PC-3 (cell line): ENCODE data around the gene ZNF345. TPM values are rescaled to one million over a fixed set of nuclear protein-coding genes. Genes with fewer than 3 reads are reported as not detected.

Experiments
- ATAC-seq: fragments of 200-7000 bp; cut with Tn5 transposase; 2 replicates; pipeline ENCODE4 v1.9.1; 2020; ENCODE audit warnings: mild to moderate bottlenecking, moderate library complexity
- BruUV-seq: library from RNA; stranded (reverse); fragments of 400-500 nt; replicated peaks from 2 replicates; lab custom pipeline; 2021; lab: Mats Ljungman, UMichigan
- CTCF ChIA-PET: fragments of 300-600 bp; sonication (Branson Sonifier 250); formaldehyde crosslinking; loops from one replicate; lab custom pipeline; 2022; ENCODE audit warnings: antibody characterized with exemption; lab: Charles Lee
- POLR2A ChIA-PET: fragments of 300-600 bp; sonication (Branson Sonifier 250); formaldehyde crosslinking; loops from one replicate; lab custom pipeline; 2022; ENCODE audit warnings: antibody characterized with exemption; ENCODE audit not compliant: unreplicated experiment; lab: Charles Lee
- DNase-seq: peaks from one replicate; pipeline ENCODE4 v3.0.0-alpha.2; 2015
- H2AFZ ChIP-seq: fragments of 300-600 bp; sonication (generic); 2 replicates; pipeline ENCODE4 v1.6.0; 2016; ENCODE audit warnings: antibody characterized with exemption, low read length
- H3F3A ChIP-seq: fragments of 300-600 bp; sonication (generic); one replicate; pipeline ENCODE4 v1.6.0; 2017; ENCODE audit warnings: antibody characterized with exemption, low read length, control low read depth, mild to moderate bottlenecking; ENCODE audit not compliant: unreplicated experiment
- H3K27ac ChIP-seq: fragments of 300-600 bp; sonication (generic); 2 replicates; pipeline ENCODE4 v1.5.1; 2016; ENCODE audit warnings: mild to moderate bottlenecking, low read length
- H3K27me3 ChIP-seq: fragments of 300-600 bp; sonication (generic); 2 replicates; pipeline ENCODE4 v1.6.1; 2016; ENCODE audit warnings: low read length, mixed read lengths
- H3K36me3 ChIP-seq: fragments of 300-600 bp; sonication (generic); 2 replicates; pipeline ENCODE4 v1.6.1; 2016; ENCODE audit warnings: low read depth, mixed run types, low read length, mixed read lengths
- H3K4me1 ChIP-seq: fragments of 300-600 bp; sonication (generic); 2 replicates; pipeline ENCODE4 v1.5.1; 2016; ENCODE audit warnings: low read length; ENCODE audit not compliant: insufficient read depth
- H3K4me2 ChIP-seq: fragments of 300-600 bp; sonication (generic); 2 replicates; pipeline ENCODE4 v1.6.0; 2016; ENCODE audit warnings: low read length
- H3K4me3 ChIP-seq: fragments of 300-600 bp; sonication (generic); 2 replicates; pipeline ENCODE4 v1.5.1; 2016; ENCODE audit warnings: mild to moderate bottlenecking, low read length, mixed read lengths
- H3K79me2 ChIP-seq: fragments of 300-600 bp; sonication (generic); 2 replicates; pipeline ENCODE4 v1.6.1; 2017; ENCODE audit warnings: low read length, mixed read lengths
- H3K9ac ChIP-seq: fragments of 300-600 bp; sonication (generic); 2 replicates; pipeline ENCODE4 v1.6.0; 2016; ENCODE audit warnings: mild to moderate bottlenecking, low read length
- H3K9me2 ChIP-seq: fragments of 300-600 bp; sonication (generic); replicated peaks from 2 replicates; pipeline ENCODE4 v1.6.1; 2016; ENCODE audit warnings: mixed run types, low read length, mixed read lengths
- H3K9me3 ChIP-seq: fragments of 300-600 bp; sonication (generic); 2 replicates; pipeline ENCODE4 v1.6.1; 2016; ENCODE audit warnings: low read length, mixed read lengths
- H4K20me1 ChIP-seq: fragments of 300-600 bp; sonication (generic); 2 replicates; pipeline ENCODE4 v1.6.1; 2016; ENCODE audit warnings: low read length, mixed read lengths
- EZH2 ChIP-seq: fragments of 300-600 bp; sonication (generic); IDR thresholded peaks from one replicate; pipeline ENCODE4 v1.6.1; 2017; ENCODE audit warnings: antibody characterized with exemption, mild to moderate bottlenecking, low read length; ENCODE audit not compliant: unreplicated experiment
- EZH2phosphoT487 ChIP-seq: fragments of 300-600 bp; sonication (generic); IDR thresholded peaks from 2 replicates; pipeline ENCODE4 v1.6.1; 2018; ENCODE audit warnings: mild to moderate bottlenecking, antibody characterized with exemption, low read length, borderline replicate concordance
- intact Hi-C: fragments of 100-400 bp; cut with micrococcal nuclease; formaldehyde crosslinking; loops from 2 replicates; pipeline ENCODE4 v1.9.0; 2023
- total RNA-seq: library from RNA; depleted of rRNA; stranded (reverse); fragments of >200 nt; gene quantifications from 2 replicates; pipeline ENCODE4 v1.2.3, GENCODE V29; 2014
- TF ChIP-seq, protein P1 (sequence below): fragments of 300-600 bp; sonication (generic); conservative IDR thresholded peaks from 2 replicates; pipeline ENCODE4 v1.5.1; 2017; ENCODE audit warnings: antibody characterized with exemption, low read depth, mild to moderate bottlenecking, low read length

The ZNF345 gene
- total RNA-seq, 1 experiment from 2014 or later = 0.66 TPM

DNA sequence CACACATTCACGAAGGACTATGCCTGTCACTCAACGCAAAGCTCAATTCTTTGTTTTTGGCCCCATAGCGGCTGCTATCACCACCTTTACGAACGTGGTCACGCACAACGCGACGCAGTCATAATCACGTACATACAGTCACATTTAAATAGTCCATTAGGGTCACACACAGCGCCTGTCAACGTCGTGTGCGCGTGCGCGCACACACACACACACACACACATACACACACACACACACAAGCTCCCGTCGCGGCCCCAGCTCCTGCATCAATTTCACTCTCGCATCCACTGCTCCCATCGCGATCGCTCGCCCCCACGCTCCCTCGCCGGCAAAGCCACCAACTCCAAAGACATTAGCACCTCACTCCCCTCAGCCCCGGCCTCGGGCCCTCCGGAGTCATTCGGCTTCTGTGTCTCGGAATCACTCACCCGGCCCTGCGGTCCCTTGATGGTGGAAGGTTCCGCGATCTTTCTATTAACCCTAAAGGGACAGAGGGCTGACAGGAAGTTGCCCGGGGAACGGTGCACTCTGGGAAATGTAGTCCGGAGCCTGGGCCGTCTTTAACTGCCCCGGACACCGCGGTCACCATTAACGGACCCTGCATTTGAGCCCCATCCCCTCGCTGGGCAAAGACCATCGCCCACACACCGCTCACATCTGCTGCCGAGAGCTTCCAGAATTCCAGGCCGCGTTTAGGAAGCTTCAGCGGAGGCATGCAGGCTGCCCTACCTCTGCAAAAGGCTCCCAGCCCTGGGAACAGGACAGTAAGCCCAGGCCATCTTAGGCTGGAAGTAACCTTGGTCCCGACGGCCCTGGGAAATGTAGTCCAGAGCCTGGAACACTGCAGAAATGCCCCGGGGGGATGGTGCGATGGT, 12.5 kb upstream of the ZNF345 start, which contains the start of gene ZNF790:
ZNF790 (minus strand) TSS at position 482 of the 878 bp plus-strand sequence. CDS start 12,768 bp downstream, outside the sequence.
- ATAC-seq = peak; percentile 69

GRCh38 chr19:36838784-36839324, 11.8 kb upstream of the ZNF345 start:
- Histone ChIP-seq H3K27me3 (no peaks in the 10 kb centered on the region), H3K36me3 (no peaks in the 10 kb centered on the region), H3K9me3 (no peaks in the 10 kb centered on the region), H3K9me2 (no peaks in the 10 kb centered on the region), H3K4me1 (no peaks in the 10 kb centered on the region), H3K27ac (no peak overlapping the region), H3F3A (no peaks in the 10 kb centered on the region), H2AFZ (peak overlapping the region; percentile 74; the same call in 1 of the 2 replicates), H4K20me1 (no peaks in the 10 kb centered on the region), H3K4me3 (peak overlapping the region; percentile 60; the same call in 1 of the 2 replicates), H3K9ac (no peak overlapping the region), H3K4me2 (peak overlapping the region; percentile 37; the same call in 1 of the 2 replicates), H3K79me2 (no peaks in the 10 kb centered on the region)
- POLR2A ChIA-PET = no interaction called here
- intact Hi-C loops = no loop called here
- no TSS peak for BruUV-seq
- no peak for DNase-seq
- ATAC-seq = no peak
- TF ChIP-seq EZH2phosphoT487 (no peak), EZH2 (no peak)
- TF ChIP-seq, protein P1, sequence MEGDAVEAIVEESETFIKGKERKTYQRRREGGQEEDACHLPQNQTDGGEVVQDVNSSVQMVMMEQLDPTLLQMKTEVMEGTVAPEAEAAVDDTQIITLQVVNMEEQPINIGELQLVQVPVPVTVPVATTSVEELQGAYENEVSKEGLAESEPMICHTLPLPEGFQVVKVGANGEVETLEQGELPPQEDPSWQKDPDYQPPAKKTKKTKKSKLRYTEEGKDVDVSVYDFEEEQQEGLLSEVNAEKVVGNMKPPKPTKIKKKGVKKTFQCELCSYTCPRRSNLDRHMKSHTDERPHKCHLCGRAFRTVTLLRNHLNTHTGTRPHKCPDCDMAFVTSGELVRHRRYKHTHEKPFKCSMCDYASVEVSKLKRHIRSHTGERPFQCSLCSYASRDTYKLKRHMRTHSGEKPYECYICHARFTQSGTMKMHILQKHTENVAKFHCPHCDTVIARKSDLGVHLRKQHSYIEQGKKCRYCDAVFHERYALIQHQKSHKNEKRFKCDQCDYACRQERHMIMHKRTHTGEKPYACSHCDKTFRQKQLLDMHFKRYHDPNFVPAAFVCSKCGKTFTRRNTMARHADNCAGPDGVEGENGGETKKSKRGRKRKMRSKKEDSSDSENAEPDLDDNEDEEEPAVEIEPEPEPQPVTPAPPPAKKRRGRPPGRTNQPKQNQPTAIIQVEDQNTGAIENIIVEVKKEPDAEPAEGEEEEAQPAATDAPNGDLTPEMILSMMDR = no peak
- CTCF ChIA-PET = no interaction called here

More for the DNA sequence above, 12.5 kb upstream of the ZNF345 start, which contains the start of gene ZNF790:
- no peaks in the 10 kb centered on the region for H3K79me2 ChIP-seq
- no peaks in the 10 kb centered on the region for H3F3A ChIP-seq
- intact Hi-C loops = no loop called here
- H3K9me3 ChIP-seq = 0 out of 2 replicates have a peak, but pooled peaks cover 5% of the 10 kb centered on the region
- H3K4me2 ChIP-seq = peak within 1 kb of the TSS; percentile 37; the same call in 1 of the 2 replicates
- H3K9ac ChIP-seq = 0 out of 2 replicates have a peak within 1 kb of the TSS, but pooled peaks have one; percentile 20
- no peak within 1 kb of the TSS for H3K27ac ChIP-seq
- POLR2A ChIA-PET = no interaction called here
- BruUV-seq = no TSS peak
- no peaks in the 10 kb centered on the region for H3K9me2 ChIP-seq
- H3K36me3 ChIP-seq = no peaks in the 10 kb centered on the region
- peak; percentile 34 for DNase-seq
- TF ChIP-seq, protein P1 = no peak
- TF ChIP-seq EZH2 (no peak), EZH2phosphoT487 (no peak)
- CTCF ChIA-PET = no interaction called here
- H2AFZ ChIP-seq = peak within 1 kb of the TSS; percentile 74
- H3K27me3 ChIP-seq = no peaks in the 10 kb centered on the region
- no peaks in the 10 kb centered on the region for H3K4me1 ChIP-seq
- H3K4me3 ChIP-seq = peak within 1 kb of the TSS; percentile 60
- H4K20me1 ChIP-seq = no peaks in the 10 kb centered on the region
